Naive thymus-derived CD4-positive, alpha-beta T cell (primary cell): Measurements from ENCODE around the gene LAMA5. TPM values are rescaled to one million over a fixed set of nuclear protein-coding genes. Genes with fewer than 3 reads are reported as not detected.

Experiments
- ATAC-seq: fragments of 150-1000 bp; cut with Tn5 transposase; 2 replicates; pipeline ENCODE4 v1.10.0; 2021; ENCODE audit warnings: mild to moderate bottlenecking, moderate library complexity
- CTCF ChIA-PET: fragments of 350-600 bp; sonication (Branson Sonifier 250); formaldehyde crosslinking; loops from one replicate; lab custom pipeline; 2021; ENCODE audit warnings: antibody characterized with exemption; lab: Charles Lee
- POLR2A ChIA-PET: fragments of 350-600 bp; sonication (Branson Sonifier 250); formaldehyde crosslinking; loops from one replicate; lab custom pipeline; 2021; ENCODE audit warnings: antibody characterized with exemption, inconsistent platforms; lab: Charles Lee
- DNase-seq, 9 donors: peaks; one replicate each; pipeline versions ENCODE4 v3.0.0 to v3.0.0-alpha.2; 2020 to 2022; ENCODE audit warnings: mixed read lengths in 1 of 9
- H3K27ac ChIP-seq: one replicate; pipeline ENCODE4 v1.7.0; 2013; ENCODE audit warnings: mild to moderate bottlenecking, low read depth, low read length, moderate library complexity
- H3K27me3 ChIP-seq, 2 donors: one replicate each; pipeline ENCODE4 v1.7.0; 2013; ENCODE audit warnings: low read length in 2 of 2, mild to moderate bottlenecking in 2 of 2, moderate library complexity in 2 of 2; ENCODE audit not compliant: control insufficient read depth in 2 of 2, insufficient read depth in 2 of 2
- H3K36me3 ChIP-seq, 3 experiments: 1 replicate in 2 of 3; 2 replicates in 1 of 3; pipeline ENCODE4 v1.7.0; 2013; ENCODE audit warnings: low read length in 3 of 3, mild to moderate bottlenecking in 3 of 3, moderate library complexity in 1 of 3; ENCODE audit not compliant: insufficient read depth in 3 of 3, control insufficient read depth in 2 of 3
- H3K4me1 ChIP-seq, 2 donors: one replicate each; pipeline ENCODE4 v1.7.0; 2013; ENCODE audit warnings: low read length in 2 of 2, mild to moderate bottlenecking in 2 of 2, moderate library complexity in 1 of 2; ENCODE audit not compliant: control insufficient read depth in 2 of 2, insufficient read depth in 2 of 2
- H3K4me3 ChIP-seq: 2 replicates; pipeline ENCODE4 v1.7.0; 2013; ENCODE audit warnings: mild to moderate bottlenecking, low read length
- H3K9me3 ChIP-seq, 3 experiments: 1 replicate in 2 of 3; 2 replicates in 1 of 3; pipeline ENCODE4 v1.7.0; 2013; ENCODE audit warnings: low read length in 3 of 3; ENCODE audit not compliant: control insufficient read depth in 2 of 3
- H3K27ac Mint-ChIP-seq, 9 donors: one replicate each; pipeline ENCODE4 v1.8.0; 2020 to 2022; ENCODE audit warnings: mixed read lengths in 9 of 9, mild to moderate bottlenecking in 8 of 9, moderate library complexity in 5 of 9, inconsistent platforms in 2 of 9
- H3K27me3 Mint-ChIP-seq, 5 donors: one replicate each; pipeline ENCODE4 v1.8.0; 2021 to 2022; ENCODE audit warnings: mixed read lengths in 5 of 5, mild to moderate bottlenecking in 1 of 5
- H3K36me3 Mint-ChIP-seq, 5 donors: one replicate each; pipeline ENCODE4 v1.8.0; 2020 to 2022; ENCODE audit warnings: mixed read lengths in 5 of 5, mild to moderate bottlenecking in 3 of 5, inconsistent platforms in 1 of 5
- H3K4me1 Mint-ChIP-seq, 7 donors: one replicate each; pipeline ENCODE4 v1.8.0; 2020 to 2022; ENCODE audit warnings: mixed read lengths in 7 of 7, mild to moderate bottlenecking in 3 of 7, inconsistent platforms in 1 of 7
- H3K4me3 Mint-ChIP-seq, 10 donors: one replicate each; pipeline ENCODE4 v1.8.0; 2020 to 2022; ENCODE audit warnings: mild to moderate bottlenecking in 10 of 10, mixed read lengths in 10 of 10, moderate library complexity in 6 of 10, inconsistent platforms in 2 of 10
- H3K9me3 Mint-ChIP-seq, 11 donors: one replicate each; pipeline ENCODE4 v1.8.0; 2020 to 2022; ENCODE audit warnings: mixed read lengths in 11 of 11, mild to moderate bottlenecking in 4 of 11, inconsistent platforms in 1 of 11, moderate library complexity in 1 of 11
- intact Hi-C, 2 donors: fragments of 100-400 bp; cut with micrococcal nuclease; formaldehyde crosslinking; loops; one replicate each; pipeline ENCODE4 v1.15.1; 2023
- polyA plus RNA-seq, 2 donors: library from polyadenylated mRNA; unstranded; fragments of 300-500 nt; fragmentation: Illumina TruSeq; gene quantifications; one replicate each; pipeline ENCODE4 v1.2.3, GENCODE V29; 2021
- total RNA-seq, 6 experiments: library from RNA in 5 of 6; stranded (reverse) in 5 of 6; gene quantifications; 1 replicate in 5 of 6; 2 replicates in 1 of 6; pipeline ENCODE4 v1.2.3 and lab custom pipeline; 2021 to 2026

LAMA5 gene
- total and polyA plus RNA-seq, 7 experiments from 2014 or later, result 0.05 to 1.3 (median 0.57) TPM; not detected in 2

GRCh38 chr20:62358171-62359042, 8.7 kb downstream of the LAMA5 start:
- ATAC-seq (no peak), DNase-seq (no peak)
- Histone ChIP-seq H3K4me3 (no peak overlapping the region), H3K27ac (no peak overlapping the region), H3K36me3 (no peaks in the 10 kb centered on the region), H3K9me3 (no peaks in the 10 kb centered on the region), H3K4me1 (no peaks in the 10 kb centered on the region), H3K27me3 (no peaks in the 10 kb centered on the region)
- H3K36me3 Mint-ChIP-seq, result no peaks in the 10 kb centered on the region
- no peaks in the 10 kb centered on the region for H3K9me3 Mint-ChIP-seq
- ChIA-PET CTCF (no interaction called here), POLR2A (no interaction called here)
- H3K27me3 Mint-ChIP-seq, result peaks cover 0 to 4% (median 0%) of the 10 kb centered on the region in 5 donors
- H3K4me3 Mint-ChIP-seq, result peak overlapping the region in 1 of 10 donors; percentile 14
- intact Hi-C loops, result no loop called here
- no peaks in the 10 kb centered on the region for H3K4me1 Mint-ChIP-seq
- H3K27ac Mint-ChIP-seq, result no peak overlapping the region

GRCh38 chr20:62357681-62358080, 9.4 kb downstream of the LAMA5 start:
- ATAC-seq, result no peak
- ChIA-PET CTCF (no interaction called here), POLR2A (no interaction called here)
- peaks cover 0 to 2% (median 0%) of the 10 kb centered on the region in 5 donors for H3K27me3 Mint-ChIP-seq
- no peak overlapping the region for H3K27ac Mint-ChIP-seq
- intact Hi-C loops, result no loop called here
- Histone ChIP-seq H3K9me3 (no peaks in the 10 kb centered on the region), H3K4me1 (no peaks in the 10 kb centered on the region), H3K27me3 (no peaks in the 10 kb centered on the region), H3K27ac (no peak overlapping the region), H3K36me3 (no peaks in the 10 kb centered on the region), H3K4me3 (no peak overlapping the region)
- H3K4me3 Mint-ChIP-seq, result no peak overlapping the region
- no peaks in the 10 kb centered on the region for H3K36me3 Mint-ChIP-seq
- DNase-seq, result no peak
- H3K4me1 Mint-ChIP-seq, result no peaks in the 10 kb centered on the region
- H3K9me3 Mint-ChIP-seq, result no peaks in the 10 kb centered on the region

GRCh38 chr20:62357187-62357667, 9.9 kb downstream of the LAMA5 start:
- Mint-ChIP-seq H3K27ac (no peak overlapping the region), H3K9me3 (no peaks in the 10 kb centered on the region), H3K4me1 (no peaks in the 10 kb centered on the region), H3K4me3 (no peak overlapping the region), H3K36me3 (no peaks in the 10 kb centered on the region), H3K27me3 (no peaks in the 10 kb centered on the region)
- H3K27ac ChIP-seq, result no peak overlapping the region
- ChIA-PET POLR2A (no interaction called here), CTCF (no interaction called here)
- DNase-seq (no peak), ATAC-seq (no peak)
- intact Hi-C loops, result no loop called here
- H3K4me3 ChIP-seq, result no peak overlapping the region
- H3K27me3 ChIP-seq, result no peaks in the 10 kb centered on the region
- no peaks in the 10 kb centered on the region for H3K4me1 ChIP-seq
- no peaks in the 10 kb centered on the region for H3K36me3 ChIP-seq
- H3K9me3 ChIP-seq, result no peaks in the 10 kb centered on the region

GRCh38 chr20:62356589-62357186, 10.4 kb downstream of the LAMA5 start:
- Mint-ChIP-seq H3K4me1 (no peaks in the 10 kb centered on the region), H3K4me3 (no peak overlapping the region), H3K27me3 (no peaks in the 10 kb centered on the region), H3K9me3 (no peaks in the 10 kb centered on the region), H3K36me3 (no peaks in the 10 kb centered on the region), H3K27ac (no peak overlapping the region)
- Histone ChIP-seq H3K27ac (no peak overlapping the region), H3K9me3 (no peaks in the 10 kb centered on the region), H3K27me3 (no peaks in the 10 kb centered on the region), H3K36me3 (no peaks in the 10 kb centered on the region), H3K4me3 (no peak overlapping the region), H3K4me1 (no peaks in the 10 kb centered on the region)
- ATAC-seq (no peak), DNase-seq (peak in 1 of 9 donors; percentile 4)
- ChIA-PET POLR2A (no interaction called here), CTCF (no interaction called here)
- intact Hi-C loops, result no loop called here

- H3K4me1 Mint-ChIP-seq, result no peaks in the 10 kb centered on the region
- ATAC-seq (no peak), DNase-seq (no peak)
- no peaks in the 10 kb centered on the region for H3K27me3 Mint-ChIP-seq
- ChIA-PET POLR2A (no interaction called here), CTCF (no interaction called here)
- no peak overlapping the region for H3K27ac Mint-ChIP-seq
- intact Hi-C loops, result no loop called here
- H3K4me3 Mint-ChIP-seq, result no peak overlapping the region
- H3K4me3 ChIP-seq, result no peak overlapping the region
- no peaks in the 10 kb centered on the region for H3K36me3 ChIP-seq
- H3K27me3 ChIP-seq, result no peaks in the 10 kb centered on the region
- H3K9me3 Mint-ChIP-seq, result no peaks in the 10 kb centered on the region
- H3K4me1 ChIP-seq, result no peaks in the 10 kb centered on the region
- no peaks in the 10 kb centered on the region for H3K9me3 ChIP-seq
- H3K27ac ChIP-seq, result no peak overlapping the region
- H3K36me3 Mint-ChIP-seq, result no peaks in the 10 kb centered on the region
Observed at GRCh38 chr20:62355878-62356588, 11.1 kb downstream of the LAMA5 start.

GRCh38 chr20:62355516-62355877, 11.6 kb downstream of the LAMA5 start:
- Mint-ChIP-seq H3K27me3 (no peaks in the 10 kb centered on the region), H3K27ac (no peak overlapping the region), H3K36me3 (no peaks in the 10 kb centered on the region), H3K4me3 (no peak overlapping the region), H3K9me3 (no peaks in the 10 kb centered on the region), H3K4me1 (no peaks in the 10 kb centered on the region)
- POLR2A ChIA-PET, result no interaction called here
- Histone ChIP-seq H3K27ac (no peak overlapping the region), H3K36me3 (no peaks in the 10 kb centered on the region), H3K27me3 (no peaks in the 10 kb centered on the region), H3K9me3 (no peaks in the 10 kb centered on the region), H3K4me3 (no peak overlapping the region), H3K4me1 (no peaks in the 10 kb centered on the region)
- DNase-seq (no peak), ATAC-seq (no peak)
- CTCF ChIA-PET, result no interaction called here
- intact Hi-C loops, result no loop called here
